Astrocyte (in vitro differentiated cells and primary cell): Measurements from ENCODE around the gene AXL.

Experiments used
- CTCF ChIP-seq: IDR thresholded peaks from 2 replicates; pipeline ENCODE4 v1.5.1; 2011; ENCODE audit warnings: low read depth, mild to moderate bottlenecking, inconsistent platforms, low read length, moderate library complexity; ENCODE audit not compliant: insufficient read depth
- EZH2 ChIP-seq: IDR thresholded peaks from 2 replicates; pipeline ENCODE4 v1.6.1; 2012; ENCODE audit warnings: mild to moderate bottlenecking, low read length, inconsistent platforms; ENCODE audit not compliant: insufficient read depth

- no peak for TF ChIP-seq CTCF
- no peak for TF ChIP-seq EZH2
Observed at GRCh38 chr19:41218615-41219507, at the start of gene AXL.
